Fibroblast of pulmonary artery (primary cell): ENCODE results near the gene DNAJC25.
A peak's percentile ranks its signal among the peaks of the same experiment; 100 is the strongest.
"Not testable (repeated sequence)": the region's sequence is repeated elsewhere in the genome, so short reads cannot be mapped to it uniquely, and the experiment has no call there.

Experiments used
- DNase-seq: peaks from one replicate; pipeline ENCODE4 v3.0.0-alpha.2; 2010; ENCODE audit warnings: low read depth
- H3K4me3 ChIP-seq: replicated peaks from 2 replicates; pipeline ENCODE4 v1.5.1; 2011; ENCODE audit warnings: low read depth, mild to moderate bottlenecking, control low read depth, low read length, moderate library complexity
- TF ChIP-seq, protein P1 (sequence below): IDR thresholded peaks from 2 replicates; pipeline ENCODE4 v1.5.1; 2011; ENCODE audit warnings: mild to moderate bottlenecking, control low read depth, low read length, inconsistent platforms; ENCODE audit errors: missing control alignments

DNAJC25 gene

GRCh38 chr9:111610149-111610548 lies 21.0 kb upstream of the DNAJC25 start:
- DNase-seq, result no peak
- no peak overlapping the region for H3K4me3 ChIP-seq
- TF ChIP-seq, protein P1, sequence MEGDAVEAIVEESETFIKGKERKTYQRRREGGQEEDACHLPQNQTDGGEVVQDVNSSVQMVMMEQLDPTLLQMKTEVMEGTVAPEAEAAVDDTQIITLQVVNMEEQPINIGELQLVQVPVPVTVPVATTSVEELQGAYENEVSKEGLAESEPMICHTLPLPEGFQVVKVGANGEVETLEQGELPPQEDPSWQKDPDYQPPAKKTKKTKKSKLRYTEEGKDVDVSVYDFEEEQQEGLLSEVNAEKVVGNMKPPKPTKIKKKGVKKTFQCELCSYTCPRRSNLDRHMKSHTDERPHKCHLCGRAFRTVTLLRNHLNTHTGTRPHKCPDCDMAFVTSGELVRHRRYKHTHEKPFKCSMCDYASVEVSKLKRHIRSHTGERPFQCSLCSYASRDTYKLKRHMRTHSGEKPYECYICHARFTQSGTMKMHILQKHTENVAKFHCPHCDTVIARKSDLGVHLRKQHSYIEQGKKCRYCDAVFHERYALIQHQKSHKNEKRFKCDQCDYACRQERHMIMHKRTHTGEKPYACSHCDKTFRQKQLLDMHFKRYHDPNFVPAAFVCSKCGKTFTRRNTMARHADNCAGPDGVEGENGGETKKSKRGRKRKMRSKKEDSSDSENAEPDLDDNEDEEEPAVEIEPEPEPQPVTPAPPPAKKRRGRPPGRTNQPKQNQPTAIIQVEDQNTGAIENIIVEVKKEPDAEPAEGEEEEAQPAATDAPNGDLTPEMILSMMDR, result no peak

DNA sequence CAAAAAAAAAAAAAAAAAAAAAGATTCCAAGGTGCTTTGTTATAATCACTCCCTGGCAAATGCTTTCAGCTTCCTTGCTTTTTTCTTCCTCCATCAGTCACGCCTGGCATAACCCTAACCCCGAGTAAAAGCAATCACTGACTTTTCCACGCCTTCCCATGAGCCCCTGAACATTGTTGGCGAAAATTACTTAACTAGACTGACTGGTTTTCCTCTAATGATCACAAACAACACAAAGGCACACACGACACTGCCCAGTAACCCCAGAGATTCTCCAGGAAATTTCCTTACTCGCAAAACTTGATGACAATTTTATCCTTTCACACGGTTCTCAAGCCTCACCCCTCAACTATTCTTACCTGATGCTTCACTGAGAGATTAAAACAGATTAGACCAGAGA lies 20.3 kb upstream of the DNAJC25 start:
- TF ChIP-seq, protein P1, result no peak
- DNase-seq, result no peak
- no peak overlapping the region for H3K4me3 ChIP-seq

- no peak for DNase-seq
- H3K4me3 ChIP-seq, result no peak overlapping the region
- TF ChIP-seq, protein P1, result no peak
Measured at GRCh38 chr9:111613436-111614040, 17.6 kb upstream of the DNAJC25 start.

DNA sequence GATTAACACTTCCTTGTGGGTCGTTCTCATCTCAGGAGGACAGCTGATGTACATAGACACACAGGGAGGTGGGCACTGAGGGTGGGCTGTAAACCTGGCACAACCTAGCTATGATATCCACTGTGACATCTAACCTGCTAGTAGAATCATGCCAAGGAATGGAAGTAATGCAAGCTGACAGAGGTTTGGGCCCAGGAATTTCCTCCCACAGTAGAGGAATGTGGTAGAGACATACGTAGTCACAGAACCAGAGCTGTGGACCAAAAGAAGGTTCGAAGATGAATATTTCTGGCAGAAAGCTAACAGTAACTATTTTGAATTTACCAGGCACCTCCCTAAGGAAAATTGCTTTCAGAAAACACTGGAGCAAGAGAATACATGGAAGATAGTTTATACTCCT lies 15.2 kb upstream of the DNAJC25 start:
- TF ChIP-seq, protein P1, result no peak
- H3K4me3 ChIP-seq, result no peak overlapping the region

GRCh38 chr9:111617349-111617748 lies 13.8 kb upstream of the DNAJC25 start:
- DNase-seq, H3K4me3 ChIP-seq: not testable (repeated sequence)

More for the DNA sequence above, 15.2 kb upstream of the DNAJC25 start:
- no peak for DNase-seq

DNA sequence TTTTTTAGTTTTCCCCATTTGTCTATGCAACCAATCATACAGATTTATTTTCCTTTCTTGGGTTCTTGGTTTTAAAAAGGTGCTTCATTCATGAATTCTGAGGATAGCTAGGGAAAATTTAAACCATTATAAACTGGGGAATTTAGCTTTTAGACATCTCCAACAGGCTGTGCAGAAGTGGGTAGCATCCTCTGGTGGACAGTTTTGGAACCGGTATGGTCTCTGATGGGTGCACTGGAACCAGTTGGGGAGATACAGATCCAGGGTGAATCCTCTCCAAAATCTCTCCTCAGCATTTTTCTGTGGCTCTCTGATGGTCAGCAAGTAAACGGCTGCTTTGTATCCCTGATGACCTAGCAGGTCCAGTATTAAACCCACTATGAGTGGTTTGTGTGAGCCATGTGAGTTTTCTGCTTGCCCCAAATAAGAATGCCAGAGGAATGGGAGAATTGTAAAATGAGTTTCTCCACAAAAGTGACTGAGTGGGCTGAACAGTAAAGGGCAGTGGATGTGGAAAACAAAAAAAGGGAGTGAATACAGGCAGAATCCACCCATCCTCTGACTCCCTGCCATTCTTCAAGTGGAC lies 9.1 kb upstream of the DNAJC25 start:
- H3K4me3 ChIP-seq, result no peak overlapping the region
- DNase-seq, result peak; percentile 72
- TF ChIP-seq, protein P1, result peak; percentile 100

DNA sequence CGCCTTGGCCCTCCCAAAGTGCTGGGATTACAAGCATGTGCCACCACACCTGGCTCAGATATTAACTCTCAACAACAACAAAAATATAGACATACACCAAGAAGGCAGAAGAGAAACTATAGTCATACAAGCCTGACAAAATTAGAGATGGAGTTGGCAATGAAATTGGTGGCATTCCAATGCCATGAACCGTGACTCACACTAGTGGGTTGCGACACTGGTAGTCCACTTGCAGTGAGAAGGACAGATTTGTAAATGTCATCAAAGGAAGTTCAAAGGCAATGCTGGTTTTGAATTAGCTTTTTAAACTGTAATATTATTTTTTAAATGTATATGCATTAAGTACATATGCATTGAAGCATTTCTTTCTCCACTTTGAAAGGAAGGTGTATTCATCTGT lies 8.5 kb upstream of the DNAJC25 start:
- DNase-seq, result peak; percentile 88
- no peak overlapping the region for H3K4me3 ChIP-seq
- TF ChIP-seq, protein P1, result no peak
